Kidney epithelial cell (primary cell): Measurements from ENCODE around the gene TTC21A. TPM values are rescaled to one million over a fixed set of nuclear protein-coding genes. Genes with fewer than 3 reads are reported as not detected.

Experiments used
- DNase-seq: peaks from one replicate; pipeline ENCODE4 v3.0.0-alpha.2; 2010; ENCODE audit warnings: low read depth
- H3K27me3 ChIP-seq: 2 replicates; pipeline ENCODE4 v1.6.0; 2011; ENCODE audit warnings: low read length; ENCODE audit not compliant: control insufficient read depth, insufficient read depth
- H3K36me3 ChIP-seq: 2 replicates; pipeline ENCODE4 v1.5.1; 2011; ENCODE audit warnings: low read length; ENCODE audit not compliant: control insufficient read depth, insufficient read depth
- H3K4me3 ChIP-seq: 2 replicates; pipeline ENCODE4 v1.5.1; 2011; ENCODE audit warnings: low read depth, mild to moderate bottlenecking, control low read depth, low read length
- total RNA-seq: library from RNA; depleted of rRNA; stranded (reverse); fragments of >200 nt; gene quantifications from 2 replicates; pipeline ENCODE4 v1.2.3, GENCODE V29; 2015
- TF ChIP-seq, protein P1 (sequence below): IDR thresholded peaks from 2 replicates; pipeline ENCODE4 v1.5.1; 2011; ENCODE audit warnings: mild to moderate bottlenecking, moderate library complexity, low read length, control low read depth, inconsistent platforms; ENCODE audit not compliant: insufficient read depth, poor library complexity, severe bottlenecking

TTC21A gene
- total RNA-seq, 1 donor from 2014 or later: 6.7 TPM

DNA sequence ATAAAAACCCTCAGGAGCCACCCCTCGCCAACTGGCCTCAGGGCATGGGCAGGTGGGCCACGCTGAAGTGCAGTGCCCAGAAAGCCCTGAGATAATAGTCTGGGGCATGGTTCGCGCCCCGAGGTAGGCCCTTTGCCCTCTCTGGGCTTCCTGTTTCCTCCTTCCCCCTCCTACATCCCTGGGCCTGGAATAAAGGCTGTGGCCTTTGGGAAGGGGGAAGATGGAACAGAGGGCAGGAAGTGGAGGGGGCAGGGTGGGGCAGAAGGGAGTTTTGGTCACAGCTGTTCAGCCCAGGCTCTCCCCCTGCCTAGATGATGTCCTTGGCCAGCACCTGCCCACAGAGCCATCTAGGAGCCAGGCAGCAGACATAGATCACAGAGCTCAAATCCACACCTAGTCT, 34.6 kb downstream of the TTC21A start:
- no peaks in the 10 kb centered on the region for H3K27me3 ChIP-seq
- TF ChIP-seq, protein P1, sequence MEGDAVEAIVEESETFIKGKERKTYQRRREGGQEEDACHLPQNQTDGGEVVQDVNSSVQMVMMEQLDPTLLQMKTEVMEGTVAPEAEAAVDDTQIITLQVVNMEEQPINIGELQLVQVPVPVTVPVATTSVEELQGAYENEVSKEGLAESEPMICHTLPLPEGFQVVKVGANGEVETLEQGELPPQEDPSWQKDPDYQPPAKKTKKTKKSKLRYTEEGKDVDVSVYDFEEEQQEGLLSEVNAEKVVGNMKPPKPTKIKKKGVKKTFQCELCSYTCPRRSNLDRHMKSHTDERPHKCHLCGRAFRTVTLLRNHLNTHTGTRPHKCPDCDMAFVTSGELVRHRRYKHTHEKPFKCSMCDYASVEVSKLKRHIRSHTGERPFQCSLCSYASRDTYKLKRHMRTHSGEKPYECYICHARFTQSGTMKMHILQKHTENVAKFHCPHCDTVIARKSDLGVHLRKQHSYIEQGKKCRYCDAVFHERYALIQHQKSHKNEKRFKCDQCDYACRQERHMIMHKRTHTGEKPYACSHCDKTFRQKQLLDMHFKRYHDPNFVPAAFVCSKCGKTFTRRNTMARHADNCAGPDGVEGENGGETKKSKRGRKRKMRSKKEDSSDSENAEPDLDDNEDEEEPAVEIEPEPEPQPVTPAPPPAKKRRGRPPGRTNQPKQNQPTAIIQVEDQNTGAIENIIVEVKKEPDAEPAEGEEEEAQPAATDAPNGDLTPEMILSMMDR: no peak
- no peak overlapping the region for H3K4me3 ChIP-seq
- peaks cover 7% of the 10 kb centered on the region for H3K36me3 ChIP-seq
- no peak for DNase-seq

DNA sequence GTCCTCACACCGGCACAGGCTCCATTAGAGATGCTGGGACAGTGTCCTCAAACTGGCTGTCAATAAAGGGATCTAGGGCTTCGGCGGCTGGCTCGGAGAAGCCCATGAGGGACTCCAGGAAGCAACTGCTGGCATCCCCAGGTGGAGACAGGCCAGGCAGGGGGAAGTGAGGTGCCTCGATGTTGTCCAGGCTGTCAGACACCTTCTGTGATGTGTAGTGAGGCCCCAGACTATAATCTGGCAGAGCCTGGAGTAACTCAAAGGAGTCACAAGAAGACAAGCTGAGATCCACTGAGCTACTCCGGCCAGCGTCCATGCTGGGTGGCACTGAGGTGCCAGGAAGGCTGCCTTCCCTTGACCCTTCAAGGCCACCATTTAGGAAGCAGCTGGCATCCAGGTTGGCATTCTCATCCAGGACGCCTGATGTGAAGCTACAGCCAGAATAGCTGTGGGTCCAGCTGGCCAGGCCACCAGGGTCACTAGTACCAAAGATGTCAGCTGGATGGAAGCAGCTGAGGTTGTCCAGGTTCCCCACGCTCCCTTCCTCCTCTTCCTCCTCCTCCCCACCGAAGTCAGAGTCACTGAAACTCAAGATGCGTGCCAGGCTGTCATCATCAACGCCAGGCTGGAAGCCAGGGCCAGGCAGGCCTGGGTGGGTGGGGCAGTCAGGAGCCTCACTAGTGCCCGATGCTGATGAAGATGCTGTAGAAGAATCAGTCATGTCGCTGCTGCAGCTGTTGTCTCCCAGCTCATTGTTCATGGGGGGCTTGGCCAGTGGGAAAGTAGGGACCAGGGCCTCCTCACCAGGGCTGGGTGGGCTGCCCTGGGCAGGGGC, 35.8 kb downstream of the TTC21A start:
- H3K27me3 ChIP-seq: no peaks in the 10 kb centered on the region
- no peak for DNase-seq
- TF ChIP-seq, protein P1: no peak
- H3K36me3 ChIP-seq: peaks cover 7% of the 10 kb centered on the region
- no peak overlapping the region for H3K4me3 ChIP-seq

DNA sequence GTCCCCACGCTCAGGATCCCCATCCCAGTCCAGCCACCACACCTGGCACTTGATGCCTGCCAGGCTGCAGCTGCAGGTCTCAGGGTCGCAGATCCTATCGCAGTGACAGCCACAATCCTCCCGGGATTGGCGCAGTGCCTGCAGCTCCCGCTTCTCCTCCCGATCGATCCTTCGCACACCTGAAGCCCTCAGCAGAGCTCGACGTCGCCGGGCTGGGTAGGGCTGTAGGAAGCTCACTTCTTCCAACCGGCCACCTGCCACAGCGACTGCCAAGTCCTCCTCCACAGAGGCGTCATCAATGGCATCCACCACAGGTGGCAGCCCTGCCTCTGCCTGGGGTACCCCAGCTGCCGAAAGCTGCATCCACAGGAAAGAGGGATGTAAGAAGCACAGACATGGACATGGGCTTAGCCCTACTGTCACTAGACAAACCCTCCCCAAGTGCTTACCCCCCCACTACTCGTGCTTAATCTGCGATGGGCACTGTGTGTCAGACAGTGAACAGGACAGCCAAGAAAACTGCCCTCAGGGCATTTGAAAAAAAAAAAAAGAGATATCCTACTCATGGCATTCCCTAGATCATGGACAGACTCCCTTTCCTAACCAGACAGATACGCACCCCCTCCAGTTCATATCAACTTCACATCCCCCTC, 36.7 kb downstream of the TTC21A start:
- Histone ChIP-seq H3K27me3 (no peaks in the 10 kb centered on the region), H3K36me3 (peaks cover 7% of the 10 kb centered on the region), H3K4me3 (no peak overlapping the region)
- DNase-seq: no peak
- TF ChIP-seq, protein P1: no peak

DNA sequence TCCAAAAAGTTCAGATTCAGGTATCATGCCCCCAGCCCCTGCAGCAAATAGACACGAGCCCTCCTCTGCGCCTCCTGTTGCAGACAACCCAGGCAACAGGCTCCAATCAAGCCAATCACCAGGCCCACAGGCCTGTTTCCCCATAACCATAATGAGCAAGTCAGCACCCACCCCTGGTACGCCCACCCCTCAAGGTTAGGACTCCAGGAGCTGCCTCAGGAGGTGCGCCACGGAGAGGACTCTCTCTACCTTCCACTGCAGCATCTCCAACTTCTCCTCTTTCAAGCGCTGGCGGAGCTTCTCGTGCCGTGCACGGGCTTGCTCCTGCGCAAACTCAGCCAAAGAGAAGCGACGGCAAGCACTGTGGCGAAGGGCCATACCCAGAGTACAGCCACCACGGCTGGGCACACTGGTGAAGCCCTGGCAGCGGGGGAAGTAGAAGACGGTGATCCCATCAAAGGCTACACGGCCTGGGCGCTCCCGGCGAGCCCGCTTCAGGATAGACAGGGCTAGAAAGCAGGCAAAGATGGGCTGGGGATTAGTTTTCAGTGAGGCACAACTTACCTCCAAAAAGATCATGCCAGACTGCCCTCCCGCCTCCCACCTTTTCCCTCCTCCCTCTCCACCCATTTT, 37.4 kb downstream of the TTC21A start:
- TF ChIP-seq, protein P1: no peak
- H3K36me3 ChIP-seq: peaks cover 7% of the 10 kb centered on the region
- DNase-seq: no peak
- no peak overlapping the region for H3K4me3 ChIP-seq
- no peaks in the 10 kb centered on the region for H3K27me3 ChIP-seq

DNA sequence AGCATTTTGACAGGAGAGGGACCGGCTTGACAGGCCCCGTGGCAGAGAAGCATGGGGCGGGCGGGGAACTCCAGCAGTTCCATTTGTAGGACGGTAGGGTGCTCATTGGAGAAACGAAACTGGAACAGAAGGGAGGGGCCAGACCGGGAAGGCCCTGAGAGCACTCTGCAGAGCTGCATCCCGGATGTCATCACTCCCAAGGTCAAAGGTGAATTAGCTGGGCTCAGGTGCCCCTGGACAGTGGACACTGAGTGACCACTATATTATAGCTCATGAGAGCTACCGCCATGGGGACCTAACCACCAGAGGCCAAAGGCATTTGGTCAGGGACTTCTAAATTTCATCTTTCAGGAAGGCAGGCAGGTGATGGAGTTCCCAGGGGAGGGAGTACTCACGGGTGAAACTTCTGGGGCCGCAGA, 38.6 kb downstream of the TTC21A start:
- peaks cover 7% of the 10 kb centered on the region for H3K36me3 ChIP-seq
- DNase-seq: no peak
- H3K27me3 ChIP-seq: no peaks in the 10 kb centered on the region
- no peak overlapping the region for H3K4me3 ChIP-seq
- TF ChIP-seq, protein P1: no peak
